Endothelial cell (in vitro differentiated cells): ENCODE data around the gene ATP9A. TPM values are rescaled to one million over a fixed set of nuclear protein-coding genes. Genes with fewer than 3 reads are reported as not detected.
A peak's percentile ranks its signal among the peaks of the same experiment; 100 is the strongest.

Experiments
- DNase-seq: peaks from one replicate; pipeline ENCODE4 v3.0.0; 2021; ENCODE audit warnings: low spot score
- H3K27ac Mint-ChIP-seq: one replicate; pipeline ENCODE4 v1.8.0; 2021; ENCODE audit warnings: mixed read lengths, inconsistent platforms; ENCODE audit not compliant: unreplicated experiment
- H3K27me3 Mint-ChIP-seq: one replicate; pipeline ENCODE4 v1.8.0; 2021; ENCODE audit warnings: mild to moderate bottlenecking, moderate library complexity, mixed read lengths, inconsistent platforms; ENCODE audit not compliant: unreplicated experiment
- H3K36me3 Mint-ChIP-seq: one replicate; pipeline ENCODE4 v1.8.0; 2021; ENCODE audit warnings: mild to moderate bottlenecking, low read depth, mixed read lengths, inconsistent platforms; ENCODE audit not compliant: unreplicated experiment
- H3K4me1 Mint-ChIP-seq: one replicate; pipeline ENCODE4 v1.8.0; 2021; ENCODE audit warnings: mild to moderate bottlenecking, mixed read lengths, inconsistent platforms; ENCODE audit not compliant: unreplicated experiment
- H3K4me3 Mint-ChIP-seq: one replicate; pipeline ENCODE4 v1.8.0; 2021; ENCODE audit warnings: mild to moderate bottlenecking, mixed read lengths, inconsistent platforms; ENCODE audit not compliant: unreplicated experiment
- H3K9me3 Mint-ChIP-seq: one replicate; pipeline ENCODE4 v1.8.0; 2021; ENCODE audit warnings: mixed read lengths, inconsistent platforms; ENCODE audit not compliant: unreplicated experiment
- total RNA-seq: library from RNA; stranded (reverse); fragmentation: NEBNext Ultra II Directional; extraction: Animal tissue kit (Norgen Biotek cat#: 25700); gene quantifications from one replicate; pipeline ENCODE4 v1.2.1, GENCODE V29; 2021; ENCODE audit not compliant: unreplicated experiment
- TF ChIP-seq, protein P1 (sequence below): fragments of 200-600 bp; sonication (generic); IDR thresholded peaks from one replicate; pipeline ENCODE4 v1.5.0; 2021; ENCODE audit warnings: antibody characterized with exemption; ENCODE audit not compliant: unreplicated experiment

ATP9A gene
- total RNA-seq, 1 donor from 2014 or later, result 30.6 TPM

DNA sequence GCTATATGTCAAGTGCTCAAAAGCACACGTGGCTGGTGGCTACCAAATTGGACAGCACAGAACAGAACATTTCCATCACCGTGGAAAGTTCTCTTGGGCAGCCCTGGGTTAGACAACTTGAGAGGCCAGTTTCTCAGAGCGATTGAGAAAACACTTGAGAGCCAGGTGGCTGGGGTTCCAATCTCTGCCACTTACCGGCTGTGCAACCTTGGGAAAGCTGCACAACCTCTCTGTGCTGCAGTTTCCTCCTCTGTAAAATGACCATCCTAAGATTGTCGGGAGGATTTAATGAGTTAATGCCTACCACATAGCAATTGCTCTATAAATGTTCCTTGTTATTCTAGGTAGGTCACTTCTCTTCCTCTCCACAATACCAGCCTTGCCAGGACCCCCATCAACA lies 200.6 kb downstream of the ATP9A start:
- Mint-ChIP-seq H3K4me1 (peaks cover 12% of the 10 kb centered on the region), H3K27me3 (peaks cover 2% of the 10 kb centered on the region), H3K9me3 (no peaks in the 10 kb centered on the region), H3K27ac (no peak overlapping the region), H3K4me3 (no peak overlapping the region), H3K36me3 (no peaks in the 10 kb centered on the region)
- no peak for DNase-seq
- TF ChIP-seq, protein P1, sequence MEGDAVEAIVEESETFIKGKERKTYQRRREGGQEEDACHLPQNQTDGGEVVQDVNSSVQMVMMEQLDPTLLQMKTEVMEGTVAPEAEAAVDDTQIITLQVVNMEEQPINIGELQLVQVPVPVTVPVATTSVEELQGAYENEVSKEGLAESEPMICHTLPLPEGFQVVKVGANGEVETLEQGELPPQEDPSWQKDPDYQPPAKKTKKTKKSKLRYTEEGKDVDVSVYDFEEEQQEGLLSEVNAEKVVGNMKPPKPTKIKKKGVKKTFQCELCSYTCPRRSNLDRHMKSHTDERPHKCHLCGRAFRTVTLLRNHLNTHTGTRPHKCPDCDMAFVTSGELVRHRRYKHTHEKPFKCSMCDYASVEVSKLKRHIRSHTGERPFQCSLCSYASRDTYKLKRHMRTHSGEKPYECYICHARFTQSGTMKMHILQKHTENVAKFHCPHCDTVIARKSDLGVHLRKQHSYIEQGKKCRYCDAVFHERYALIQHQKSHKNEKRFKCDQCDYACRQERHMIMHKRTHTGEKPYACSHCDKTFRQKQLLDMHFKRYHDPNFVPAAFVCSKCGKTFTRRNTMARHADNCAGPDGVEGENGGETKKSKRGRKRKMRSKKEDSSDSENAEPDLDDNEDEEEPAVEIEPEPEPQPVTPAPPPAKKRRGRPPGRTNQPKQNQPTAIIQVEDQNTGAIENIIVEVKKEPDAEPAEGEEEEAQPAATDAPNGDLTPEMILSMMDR, result no peak

DNA sequence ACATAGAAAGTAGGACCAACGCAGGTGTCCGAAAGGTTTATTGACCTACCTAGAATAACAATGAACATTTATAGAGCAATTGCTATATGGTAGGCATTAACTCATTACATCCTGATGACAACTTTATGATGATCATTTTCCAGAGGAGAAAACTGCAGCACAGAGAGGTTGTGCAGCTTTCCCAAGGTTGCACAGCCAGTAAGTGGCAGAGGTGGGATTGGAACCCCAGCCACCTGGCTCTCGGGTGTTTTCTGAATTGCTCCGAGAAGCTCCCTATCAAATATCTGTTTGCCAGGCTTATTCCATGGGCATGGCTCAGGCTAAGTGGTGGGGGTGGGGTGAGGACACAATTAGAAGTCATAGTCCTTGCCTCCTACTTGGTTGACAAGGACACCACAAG lies 201.6 kb downstream of the ATP9A start:
- Mint-ChIP-seq H3K4me1 (peaks cover 14% of the 10 kb centered on the region), H3K27ac (no peak overlapping the region), H3K27me3 (peaks cover 3% of the 10 kb centered on the region), H3K36me3 (no peaks in the 10 kb centered on the region), H3K9me3 (no peaks in the 10 kb centered on the region), H3K4me3 (no peak overlapping the region)
- DNase-seq, result no peak
- TF ChIP-seq, protein P1, result no peak

DNA sequence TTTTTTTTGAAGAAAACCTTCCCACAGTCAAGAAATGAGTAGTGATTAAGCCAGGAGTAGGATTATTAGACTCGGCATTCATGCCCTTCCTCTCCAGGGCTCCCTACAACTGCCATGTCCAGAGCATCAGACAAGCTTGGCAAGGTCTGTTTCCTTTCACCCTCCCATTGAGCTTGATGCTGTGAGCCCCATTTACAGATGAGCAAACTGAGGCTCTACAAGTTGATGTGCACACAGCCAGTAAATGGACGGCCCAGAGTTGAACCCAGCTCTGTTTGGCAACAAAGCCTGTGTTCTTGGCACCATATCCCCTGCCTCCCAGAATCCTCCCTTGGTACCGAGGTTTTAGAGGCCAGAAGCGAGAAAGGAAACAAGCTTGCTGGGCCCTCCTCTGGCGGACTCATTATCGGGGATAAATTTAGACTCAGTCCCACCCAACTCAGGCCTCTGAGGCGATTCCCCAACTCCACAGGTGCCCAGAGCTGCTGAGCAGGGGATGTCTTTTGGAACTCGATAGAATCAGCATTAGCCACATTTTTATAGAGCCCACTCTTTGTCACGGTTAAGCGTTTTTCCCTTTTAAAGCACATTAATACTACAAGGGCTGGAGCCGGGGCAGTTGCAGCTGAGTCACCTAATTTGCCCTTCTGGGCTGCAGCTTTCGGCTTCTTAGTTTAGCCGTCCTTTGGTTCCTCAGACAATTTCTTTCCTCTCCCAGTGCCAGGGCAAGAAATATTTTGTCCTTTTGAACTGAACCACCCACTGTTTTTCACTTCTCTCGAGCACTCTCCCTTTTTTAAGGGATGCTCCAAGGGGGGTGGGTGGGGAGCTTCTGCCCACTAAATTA lies 202.7 kb downstream of the ATP9A start:
- H3K4me1 Mint-ChIP-seq, result peaks cover 24% of the 10 kb centered on the region
- TF ChIP-seq, protein P1, result no peak
- peaks cover 9% of the 10 kb centered on the region for H3K27me3 Mint-ChIP-seq
- no peaks in the 10 kb centered on the region for H3K9me3 Mint-ChIP-seq
- H3K4me3 Mint-ChIP-seq, result no peak overlapping the region
- H3K27ac Mint-ChIP-seq, result no peak overlapping the region
- no peaks in the 10 kb centered on the region for H3K36me3 Mint-ChIP-seq
- no peak for DNase-seq

DNA sequence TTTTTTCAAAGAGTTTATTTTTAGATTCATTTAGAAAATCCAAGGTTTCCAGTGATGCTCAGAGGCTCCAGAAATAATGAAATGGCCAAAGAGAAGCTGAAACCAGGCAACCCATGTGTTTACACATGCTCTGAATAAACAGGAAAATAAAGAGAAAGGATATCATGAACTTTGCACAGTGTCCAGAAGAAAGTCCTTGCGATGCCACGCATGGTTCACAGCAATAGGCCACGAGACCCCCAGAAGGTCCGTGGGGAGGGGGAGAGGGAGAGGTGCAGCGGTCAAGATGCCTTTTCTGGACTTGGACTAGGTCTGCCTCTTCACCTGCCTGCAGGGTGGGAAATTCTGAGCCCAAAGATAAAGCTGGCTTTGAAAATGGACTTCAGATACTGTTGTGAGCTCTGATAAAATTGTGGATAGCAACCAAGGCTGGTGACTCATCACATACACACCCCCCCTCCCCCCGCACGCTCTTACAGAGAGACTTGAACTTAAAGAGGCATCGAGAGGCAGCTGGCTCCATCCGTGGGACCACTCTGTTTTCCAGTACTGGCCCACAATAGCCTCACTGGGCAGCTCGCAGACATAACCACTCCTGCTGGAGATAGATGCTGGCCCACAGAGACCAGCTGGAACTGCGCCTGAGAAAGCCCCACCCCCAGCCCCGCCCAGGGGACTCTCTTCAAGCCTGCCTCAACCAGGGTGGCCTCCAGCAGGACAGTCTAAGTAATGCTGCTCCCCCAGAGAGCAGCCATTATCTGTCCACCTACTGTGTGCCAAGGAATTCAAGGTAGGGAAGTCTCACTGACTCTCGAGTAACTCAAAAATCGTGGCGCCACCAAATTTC lies 204.5 kb downstream of the ATP9A start:
- Mint-ChIP-seq H3K36me3 (no peaks in the 10 kb centered on the region), H3K4me3 (peak overlapping the region; percentile 89), H3K27ac (peak overlapping the region; percentile 89), H3K27me3 (peaks cover 16% of the 10 kb centered on the region), H3K4me1 (peaks cover 24% of the 10 kb centered on the region), H3K9me3 (no peaks in the 10 kb centered on the region)
- TF ChIP-seq, protein P1, result no peak
- peak; percentile 49 for DNase-seq

DNA sequence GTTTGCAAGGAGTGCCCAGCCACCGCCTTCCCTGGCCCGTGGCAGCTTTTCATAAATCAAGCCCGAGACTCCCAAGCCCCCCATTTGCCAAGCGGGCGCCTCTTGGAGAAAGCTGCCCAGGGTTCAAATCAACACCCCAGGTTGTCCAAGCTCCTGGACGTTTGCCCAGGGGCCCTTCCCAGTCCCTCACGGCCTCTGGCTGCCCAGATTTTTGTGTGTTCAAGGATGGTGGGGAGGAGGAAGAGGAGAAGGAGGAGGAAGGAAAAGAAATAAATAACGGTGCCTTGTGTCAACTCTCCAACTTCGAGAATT lies 205.1 kb downstream of the ATP9A start:
- no peak for DNase-seq
- peaks cover 16% of the 10 kb centered on the region for H3K27me3 Mint-ChIP-seq
- peak overlapping the region; percentile 89 for H3K27ac Mint-ChIP-seq
- H3K4me1 Mint-ChIP-seq, result peaks cover 24% of the 10 kb centered on the region
- H3K9me3 Mint-ChIP-seq, result no peaks in the 10 kb centered on the region
- no peaks in the 10 kb centered on the region for H3K36me3 Mint-ChIP-seq
- TF ChIP-seq, protein P1, result no peak
- peak overlapping the region; percentile 89 for H3K4me3 Mint-ChIP-seq
